WERI-Rb-1 (cell line): ENCODE measurements around the gene TMEM182.

Source experiments
- DNase-seq: peaks from one replicate; pipeline ENCODE4 v3.0.0-alpha.2; 2020
- H3K27ac ChIP-seq: fragments of 250-450 bp; sonication (Bioruptor Pico); 2 replicates; pipeline ENCODE4 v1.5.1; 2020; ENCODE audit warnings: mild to moderate bottlenecking, moderate library complexity
- H3K27me3 ChIP-seq: fragments of 250-450 bp; sonication (Bioruptor Pico); 2 replicates; pipeline ENCODE4 v1.5.1; 2021; ENCODE audit warnings: mild to moderate bottlenecking, low read depth, moderate library complexity; ENCODE audit not compliant: insufficient read depth, severe bottlenecking
- H3K36me3 ChIP-seq: fragments of 250-450 bp; sonication (Bioruptor Pico); 2 replicates; pipeline ENCODE4 v1.5.1; 2020; ENCODE audit warnings: mild to moderate bottlenecking, moderate library complexity
- H3K4me3 ChIP-seq: 2 replicates; pipeline ENCODE4 v1.5.1; 2011; ENCODE audit warnings: low read depth, mild to moderate bottlenecking, control low read depth, low read length
- H3K9me3 ChIP-seq: fragments of 250-450 bp; sonication (Bioruptor Pico); 2 replicates; pipeline ENCODE4 v1.5.1; 2021; ENCODE audit warnings: mild to moderate bottlenecking, moderate library complexity; ENCODE audit not compliant: severe bottlenecking
- CTCF ChIP-seq: IDR thresholded peaks from 2 replicates; pipeline ENCODE4 v1.5.1; 2011; ENCODE audit warnings: low read depth, mild to moderate bottlenecking, control low read depth, inconsistent platforms, low read length

The TMEM182 gene

GRCh38 chr2:102797486-102797885 is 35.7 kb downstream of the TMEM182 start:
- Histone ChIP-seq H3K27me3 (no peaks in the 10 kb centered on the region), H3K36me3 (no peaks in the 10 kb centered on the region), H3K27ac (no peak overlapping the region), H3K4me3 (no peak overlapping the region), H3K9me3 (peaks cover 5% of the 10 kb centered on the region)
- no peak for DNase-seq
- no peak for TF ChIP-seq CTCF

- Histone ChIP-seq H3K36me3 (no peaks in the 10 kb centered on the region), H3K27ac (no peak overlapping the region), H3K27me3 (no peaks in the 10 kb centered on the region), H3K9me3 (peaks cover 5% of the 10 kb centered on the region), H3K4me3 (no peak overlapping the region)
- TF ChIP-seq CTCF = no peak
- no peak for DNase-seq
These were observed 36.4 kb downstream of the TMEM182 start for GRCh38 chr2:102798181-102798580.

- DNase-seq = no peak
- no peak overlapping the region for H3K27ac ChIP-seq
- no peak for TF ChIP-seq CTCF
- no peaks in the 10 kb centered on the region for H3K27me3 ChIP-seq
- H3K36me3 ChIP-seq = no peaks in the 10 kb centered on the region
- peaks cover 5% of the 10 kb centered on the region for H3K9me3 ChIP-seq
- H3K4me3 ChIP-seq = no peak overlapping the region
These were observed 39.4 kb downstream of the TMEM182 start for GRCh38 chr2:102801098-102801718.

- Histone ChIP-seq H3K27ac (no peak overlapping the region), H3K4me3 (no peak overlapping the region), H3K27me3 (no peaks in the 10 kb centered on the region), H3K36me3 (no peaks in the 10 kb centered on the region), H3K9me3 (peaks cover 5% of the 10 kb centered on the region)
- DNase-seq = no peak
- no peak for TF ChIP-seq CTCF
These were observed 40.2 kb downstream of the TMEM182 start for GRCh38 chr2:102801858-102802699.

GRCh38 chr2:102803041-102803896 is 41.4 kb downstream of the TMEM182 start:
- TF ChIP-seq CTCF = no peak
- no peak for DNase-seq
- Histone ChIP-seq H3K27me3 (no peaks in the 10 kb centered on the region), H3K27ac (no peak overlapping the region), H3K4me3 (no peak overlapping the region), H3K36me3 (no peaks in the 10 kb centered on the region), H3K9me3 (peaks cover 5% of the 10 kb centered on the region)
